Measurements from ENCODE around the gene TNS3. TPM values are rescaled to one million over a fixed set of nuclear protein-coding genes. Genes with fewer than 3 reads are reported as not detected.
"Not testable (repeated sequence)": the region's sequence is repeated elsewhere in the genome, so short reads cannot be mapped to it uniquely, and the experiment has no call there.

Gene TNS3
- total RNA-seq, 4 donors from 2014 or later = 34.6 to 52.5 (median 48.6) TPM

- peaks cover 19 to 44% (median 38%) of the 10 kb centered on the region in 4 donors for H3K4me1 ChIP-seq
- intact Hi-C loops (cut with DNase I) = loop anchor here (10.0 kb wide), 1 partner anchor 165 kb away; no protein-coding TSS in a partner anchor
- 84% methylated on average over 16 of the region's 16 CpGs for WGBS
- TF ChIP-seq EP300 (IDR thresholded peaks at IDR 0.05) = no peak
- TF ChIP-seq POLR2AphosphoS5 (IDR thresholded peaks at IDR 0.05) = peak in 1 of 2 donors; percentile 11
- H3K36me3 ChIP-seq = no peaks in the 10 kb centered on the region
- H3K27ac ChIP-seq (replicated peaks in 1 of 4) = peak overlapping the region; percentile 22 to 74 (median 62)
- no peak for DNase-seq (ENCODE audit: extremely low spot score)
- no peaks in the 10 kb centered on the region for H3K9me3 ChIP-seq
- H3K27me3 ChIP-seq = no peaks in the 10 kb centered on the region
- H3K4me3 ChIP-seq = no peak overlapping the region
Observed at GRCh38 chr7:47609803-47610452, 28.0 kb upstream of the TNS3 start.

- DNase-seq (ENCODE audit: extremely low spot score); H3K36me3 ChIP-seq; H3K9me3 ChIP-seq; H3K27ac ChIP-seq (replicated peaks in 1 of 4); H3K27me3 ChIP-seq; H3K4me3 ChIP-seq: not testable (repeated sequence)
- peaks cover 27 to 60% (median 57%) of the 10 kb centered on the region in 4 donors for H3K4me1 ChIP-seq
- WGBS = 95% methylated on average over 9 of the region's 9 CpGs
- intact Hi-C loops (cut with DNase I) = loop anchor here (10.0 kb wide), 1 partner anchor 168 kb away; no protein-coding TSS in a partner anchor
Observed at GRCh38 chr7:47606593-47607046, 24.7 kb upstream of the TNS3 start.

GRCh38 chr7:47605816-47606575 lies 24.1 kb upstream of the TNS3 start:
- TF ChIP-seq EP300 (IDR thresholded peaks at IDR 0.05) (no peak), POLR2A (IDR thresholded peaks at IDR 0.05; ENCODE audit: low read depth) (no peak), POLR2AphosphoS5 (IDR thresholded peaks at IDR 0.05) (no peak), CTCF (IDR thresholded peaks at IDR 0.05) (no peak)
- Histone ChIP-seq H3K36me3 (no peaks in the 10 kb centered on the region), H3K4me3 (no peak overlapping the region), H3K27ac (replicated peaks in 1 of 4) (peak overlapping the region in 2 of 4 donors; percentile 16 to 45), H3K9me3 (no peaks in the 10 kb centered on the region), H3K27me3 (no peaks in the 10 kb centered on the region), H3K4me1 (peaks cover 24 to 61% (median 57%) of the 10 kb centered on the region in 4 donors)
- intact Hi-C loops (cut with DNase I) = loop anchor here (10.0 kb wide), 1 partner anchor 169 kb away; no protein-coding TSS in a partner anchor
- WGBS = 95% methylated on average over 9 of the region's 9 CpGs
- no peak for DNase-seq (ENCODE audit: extremely low spot score)

GRCh38 chr7:47604496-47604890 lies 22.6 kb upstream of the TNS3 start:
- intact Hi-C loops (cut with DNase I) = loop anchor here (10.0 kb wide), 1 partner anchor 170 kb away; no protein-coding TSS in a partner anchor
- Histone ChIP-seq H3K27me3 (no peaks in the 10 kb centered on the region), H3K36me3 (no peaks in the 10 kb centered on the region), H3K4me3 (no peak overlapping the region), H3K9me3 (no peaks in the 10 kb centered on the region), H3K4me1 (peaks cover 16 to 61% (median 55%) of the 10 kb centered on the region in 4 donors), H3K27ac (replicated peaks in 1 of 4) (peak overlapping the region in 3 of 4 donors; percentile 58 to 68 (median 60))
- no peak for DNase-seq (ENCODE audit: extremely low spot score)
- no peak for TF ChIP-seq EP300 (IDR thresholded peaks at IDR 0.05)
- no peak for TF ChIP-seq POLR2AphosphoS5 (IDR thresholded peaks at IDR 0.05)
- TF ChIP-seq CTCF (IDR thresholded peaks at IDR 0.05) = no peak
- 62% methylated on average over 3 of the region's 3 CpGs for WGBS

- DNase-seq (ENCODE audit: extremely low spot score) = not testable (repeated sequence)
Observed at GRCh38 chr7:47603514-47604255, 21.8 kb upstream of the TNS3 start.

More at GRCh38 chr7:47603514-47604255, 21.8 kb upstream of the TNS3 start:
- H3K4me3 ChIP-seq, H3K36me3 ChIP-seq, H3K9me3 ChIP-seq, H3K27me3 ChIP-seq: not testable (repeated sequence)
- Histone ChIP-seq H3K27ac (replicated peaks in 1 of 4) (peak overlapping the region in 3 of 4 donors; percentile 58 to 68 (median 60)), H3K4me1 (peaks cover 16 to 57% (median 52%) of the 10 kb centered on the region in 4 donors)
- 84% methylated on average over 13 of the region's 13 CpGs for WGBS
- intact Hi-C loops (cut with DNase I) = loop anchor here (10.0 kb wide), 1 partner anchor 171 kb away; no protein-coding TSS in a partner anchor
